GM23338 (cell line): ENCODE data around the gene MECP2. TPM values are rescaled to one million over a fixed set of nuclear protein-coding genes. Genes with fewer than 3 reads are reported as not detected.

Experiments used
- ATAC-seq: fragments of 200-7000 bp; cut with Tn5 transposase; 3 replicates; pipeline ENCODE4 v1.9.1; 2020
- DNase-seq: peaks from one replicate; pipeline ENCODE4 v3.0.0-alpha.2; 2015; ENCODE audit warnings: low spot score
- H2AFZ ChIP-seq: fragments of 200-600 bp; sonication (generic); 2 replicates; pipeline ENCODE4 v1.8.0; 2016; ENCODE audit warnings: antibody characterized with exemption, mild to moderate bottlenecking, moderate library complexity
- H3F3A ChIP-seq: fragments of 200-600 bp; sonication (generic); replicated peaks from 2 replicates; pipeline ENCODE4 v1.8.0; 2017; ENCODE audit warnings: antibody characterized with exemption, mixed run types, low read depth
- H3K27ac ChIP-seq: fragments of 200-600 bp; sonication (generic); 2 replicates; pipeline ENCODE4 v1.6.1; 2016; ENCODE audit warnings: low read depth
- H3K27me3 ChIP-seq: fragments of 200-600 bp; sonication (generic); 2 replicates; pipeline ENCODE4 v1.8.0; 2016; ENCODE audit warnings: mild to moderate bottlenecking, mixed run types, moderate library complexity; ENCODE audit not compliant: insufficient read depth
- H3K36me3 ChIP-seq: fragments of 200-600 bp; sonication (generic); 2 replicates; pipeline ENCODE4 v1.8.0; 2016; ENCODE audit warnings: mild to moderate bottlenecking; ENCODE audit not compliant: insufficient read depth
- H3K4me1 ChIP-seq: fragments of 200-600 bp; sonication (generic); 2 replicates; pipeline ENCODE4 v1.8.0; 2016; ENCODE audit warnings: mild to moderate bottlenecking, moderate library complexity; ENCODE audit not compliant: insufficient read depth
- H3K4me2 ChIP-seq: fragments of 200-600 bp; sonication (generic); 2 replicates; pipeline ENCODE4 v1.7.1; 2017; ENCODE audit warnings: mixed run types
- H3K4me3 ChIP-seq: fragments of 200-600 bp; sonication (generic); 2 replicates; pipeline ENCODE4 v1.6.1; 2016; ENCODE audit warnings: mixed run types
- H3K79me2 ChIP-seq: fragments of 200-600 bp; sonication (generic); replicated peaks from 2 replicates; pipeline ENCODE4 v1.8.0; 2017; ENCODE audit warnings: mild to moderate bottlenecking; ENCODE audit not compliant: insufficient read depth
- H3K9me2 ChIP-seq: fragments of 200-600 bp; sonication (generic); 2 replicates; pipeline ENCODE4 v1.8.0; 2017; ENCODE audit not compliant: insufficient read depth
- H4K20me1 ChIP-seq: fragments of 200-600 bp; sonication (generic); replicated peaks from 2 replicates; pipeline ENCODE4 v1.8.0; 2017; ENCODE audit warnings: mild to moderate bottlenecking; ENCODE audit not compliant: insufficient read depth
- H3K27ac Mint-ChIP-seq: 2 replicates; pipeline ENCODE4 v1.8.0; 2020; ENCODE audit warnings: inconsistent platforms, mild to moderate bottlenecking, moderate library complexity, mixed read lengths
- H3K27me3 Mint-ChIP-seq: 3 replicates; pipeline ENCODE4 v1.8.0; 2022; ENCODE audit warnings: low read depth, mild to moderate bottlenecking, moderate library complexity, mixed read lengths, inconsistent platforms; ENCODE audit not compliant: insufficient read depth, poor library complexity
- H3K36me3 Mint-ChIP-seq: 3 replicates; pipeline ENCODE4 v1.8.0; 2021; ENCODE audit warnings: low read depth, mild to moderate bottlenecking, inconsistent platforms, moderate library complexity, mixed read lengths
- H3K4me1 Mint-ChIP-seq: 3 replicates; pipeline ENCODE4 v1.8.0; 2020; ENCODE audit warnings: mild to moderate bottlenecking, inconsistent platforms, mixed read lengths
- H3K4me3 Mint-ChIP-seq: 3 replicates; pipeline ENCODE4 v1.8.0; 2021; ENCODE audit warnings: moderate library complexity, mild to moderate bottlenecking, inconsistent platforms, mixed read lengths
- H3K9me3 Mint-ChIP-seq: 3 replicates; pipeline ENCODE4 v1.8.0; 2020; ENCODE audit warnings: moderate library complexity, mild to moderate bottlenecking, inconsistent platforms, mixed read lengths
- CREB1 ChIP-seq: fragments of 250-450 bp; sonication (Bioruptor Pico); IDR thresholded peaks from 2 replicates; pipeline ENCODE4 v1.5.0; 2020; ENCODE audit warnings: low read depth, mild to moderate bottlenecking, moderate library complexity
- ETS1 ChIP-seq: IDR thresholded peaks from 2 replicates; pipeline ENCODE4 v1.6.1; 2016; ENCODE audit warnings: antibody characterized with exemption
- EZH2 ChIP-seq: fragments of 200-600 bp; sonication (generic); IDR thresholded peaks from one replicate; pipeline ENCODE4 v1.8.0; 2017; ENCODE audit warnings: antibody characterized with exemption, mild to moderate bottlenecking, low read depth; ENCODE audit not compliant: unreplicated experiment
- EZH2phosphoT487 ChIP-seq: fragments of 200-600 bp; sonication (generic); IDR thresholded peaks from one replicate; pipeline ENCODE4 v1.8.1; 2018; ENCODE audit warnings: antibody characterized with exemption; ENCODE audit not compliant: unreplicated experiment
- JUNB ChIP-seq: IDR thresholded peaks from one replicate; pipeline ENCODE4 v1.6.1; 2016; ENCODE audit warnings: antibody characterized with exemption; ENCODE audit not compliant: unreplicated experiment
- NANOG ChIP-seq: IDR thresholded peaks from 2 replicates; pipeline ENCODE4 v1.6.1; 2016; ENCODE audit warnings: antibody characterized with exemption, borderline replicate concordance
- POLR2AphosphoS5 ChIP-seq: IDR thresholded peaks from 2 replicates; pipeline ENCODE4 v1.6.1; 2016; ENCODE audit warnings: antibody characterized with exemption, low read depth
- ZNF114 ChIP-seq: fragments of 250-450 bp; sonication (Bioruptor Pico); IDR thresholded peaks from 2 replicates; pipeline ENCODE4 v1.5.0; 2020; ENCODE audit warnings: mild to moderate bottlenecking, moderate library complexity
- ZNF331 ChIP-seq: fragments of 250-450 bp; sonication (Bioruptor Pico); IDR thresholded peaks from 2 replicates; pipeline ENCODE4 v1.5.0; 2020; ENCODE audit warnings: low read depth, mild to moderate bottlenecking, moderate library complexity
- ZNF462 ChIP-seq: fragments of 250-450 bp; sonication (Bioruptor Pico); IDR thresholded peaks from 2 replicates; pipeline ENCODE4 v1.5.0; 2020; ENCODE audit warnings: mild to moderate bottlenecking, moderate library complexity
- polyA plus RNA-seq: library from polyadenylated mRNA; unstranded; fragments of >200 nt; fragmentation: Nextera tagmentation; extraction: Ambion mirVana; gene quantifications from 2 replicates; pipeline ENCODE4 v1.2.1, GENCODE V29; 2016
- total RNA-seq: library from RNA; depleted of rRNA; stranded (reverse); fragments of >200 nt; shearing (Covaris generic); gene quantifications from 2 replicates; pipeline ENCODE4 v1.2.3, GENCODE V29; 2014
- TF ChIP-seq, protein P1 (sequence below), 2 experiments: fragments of 200-600 bp in 1 of 2; sonication (generic) in 1 of 2; conservative IDR thresholded peaks; 2 replicates each; pipeline versions ENCODE4 v1.5.1 to v1.6.1; 2016 to 2017; ENCODE audit warnings: antibody characterized with exemption in 2 of 2, low read depth in 2 of 2, mild to moderate bottlenecking in 2 of 2, moderate library complexity in 1 of 2

Gene MECP2
- total and polyA plus RNA-seq, 2 experiments from 2014 or later, result 27.7 to 32.7 TPM

DNA sequence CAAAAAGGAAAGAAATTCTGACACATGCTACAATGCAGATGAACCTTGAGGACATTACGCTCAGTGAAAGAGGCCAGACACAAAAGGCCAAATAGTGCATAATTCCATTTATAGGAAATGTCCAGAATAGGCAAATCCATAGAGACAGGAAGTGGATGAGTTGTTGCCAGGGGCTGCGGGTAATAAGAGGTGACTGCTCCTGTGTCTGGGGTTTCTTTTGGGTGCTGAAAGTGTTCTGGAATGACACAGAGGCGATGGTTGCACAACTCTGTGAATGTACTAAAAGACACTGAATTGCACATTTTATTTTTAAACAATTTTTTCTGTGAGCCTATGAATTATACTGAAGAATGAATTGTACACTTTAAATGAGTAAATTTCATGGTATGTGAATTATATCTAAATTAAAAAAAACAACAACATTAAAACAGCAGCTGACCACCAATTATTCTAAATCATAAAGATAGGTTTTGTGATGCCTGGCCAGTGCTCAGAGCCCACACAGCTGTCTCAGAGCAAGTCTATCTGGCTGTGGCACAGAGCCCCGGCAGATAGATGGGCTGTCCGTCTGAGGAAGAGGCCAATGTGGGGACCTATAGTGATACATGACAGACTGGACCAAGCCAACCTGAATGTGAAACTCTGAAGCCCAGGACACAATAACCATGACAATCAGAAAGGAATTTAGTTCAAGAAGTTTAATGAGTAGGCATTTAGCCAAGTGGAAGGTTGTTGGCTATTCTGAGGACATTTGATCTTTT is 54.3 kb downstream of the MECP2 start:
- no peak overlapping the region for H3K4me3 Mint-ChIP-seq
- Histone ChIP-seq H3K4me1 (peaks cover 19% of the 10 kb centered on the region; the same call in 1 of the 2 replicates), H2AFZ (no peak overlapping the region), H3K4me2 (no peak overlapping the region), H3K79me2 (peaks cover 46% of the 10 kb centered on the region), H3K27me3 (no peaks in the 10 kb centered on the region), H3K27ac (no peak overlapping the region), H4K20me1 (no peaks in the 10 kb centered on the region), H3K4me3 (no peak overlapping the region), H3F3A (no peaks in the 10 kb centered on the region), H3K9me2 (no peaks in the 10 kb centered on the region), H3K36me3 (no peaks in the 10 kb centered on the region)
- H3K27ac Mint-ChIP-seq, result no peak overlapping the region
- TF ChIP-seq ZNF462 (CRISPR knock-in tag), result no peak
- TF ChIP-seq ZNF114, result no peak
- no peak for TF ChIP-seq NANOG
- TF ChIP-seq, protein P1, sequence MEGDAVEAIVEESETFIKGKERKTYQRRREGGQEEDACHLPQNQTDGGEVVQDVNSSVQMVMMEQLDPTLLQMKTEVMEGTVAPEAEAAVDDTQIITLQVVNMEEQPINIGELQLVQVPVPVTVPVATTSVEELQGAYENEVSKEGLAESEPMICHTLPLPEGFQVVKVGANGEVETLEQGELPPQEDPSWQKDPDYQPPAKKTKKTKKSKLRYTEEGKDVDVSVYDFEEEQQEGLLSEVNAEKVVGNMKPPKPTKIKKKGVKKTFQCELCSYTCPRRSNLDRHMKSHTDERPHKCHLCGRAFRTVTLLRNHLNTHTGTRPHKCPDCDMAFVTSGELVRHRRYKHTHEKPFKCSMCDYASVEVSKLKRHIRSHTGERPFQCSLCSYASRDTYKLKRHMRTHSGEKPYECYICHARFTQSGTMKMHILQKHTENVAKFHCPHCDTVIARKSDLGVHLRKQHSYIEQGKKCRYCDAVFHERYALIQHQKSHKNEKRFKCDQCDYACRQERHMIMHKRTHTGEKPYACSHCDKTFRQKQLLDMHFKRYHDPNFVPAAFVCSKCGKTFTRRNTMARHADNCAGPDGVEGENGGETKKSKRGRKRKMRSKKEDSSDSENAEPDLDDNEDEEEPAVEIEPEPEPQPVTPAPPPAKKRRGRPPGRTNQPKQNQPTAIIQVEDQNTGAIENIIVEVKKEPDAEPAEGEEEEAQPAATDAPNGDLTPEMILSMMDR (conservative IDR thresholded peaks at IDR 0.05; ENCODE audit: low read depth in 2 of 2), result no peak
- no peak for TF ChIP-seq EZH2phosphoT487
- TF ChIP-seq POLR2AphosphoS5, result no peak
- no peak for TF ChIP-seq JUNB
- no peak for TF ChIP-seq EZH2
- TF ChIP-seq ETS1, result no peak
- TF ChIP-seq CREB1 (CRISPR knock-in tag), result no peak
- TF ChIP-seq ZNF331 (CRISPR knock-in tag), result no peak
- ATAC-seq, result no peak
- peaks cover 2% of the 10 kb centered on the region for H3K27me3 Mint-ChIP-seq
- H3K36me3 Mint-ChIP-seq, result peaks cover 18% of the 10 kb centered on the region
- H3K9me3 Mint-ChIP-seq, result no peaks in the 10 kb centered on the region
- H3K4me1 Mint-ChIP-seq, result peaks cover 42% of the 10 kb centered on the region
- DNase-seq, result no peak
